HG02943 (cell line): ENCODE data around the gene ADCK2.
"Not testable (repeated sequence)": the region's sequence is repeated elsewhere in the genome, so short reads cannot be mapped to it uniquely, and the experiment has no call there.

Experiments
- ATAC-seq: cut with Tn5 transposase; IDR thresholded peaks from one replicate; pipeline ENCODE4 v1.9.1; 2021; ENCODE audit warnings: mild to moderate bottlenecking, low read depth, moderate library complexity; ENCODE audit not compliant: unreplicated experiment

The ADCK2 gene

DNA sequence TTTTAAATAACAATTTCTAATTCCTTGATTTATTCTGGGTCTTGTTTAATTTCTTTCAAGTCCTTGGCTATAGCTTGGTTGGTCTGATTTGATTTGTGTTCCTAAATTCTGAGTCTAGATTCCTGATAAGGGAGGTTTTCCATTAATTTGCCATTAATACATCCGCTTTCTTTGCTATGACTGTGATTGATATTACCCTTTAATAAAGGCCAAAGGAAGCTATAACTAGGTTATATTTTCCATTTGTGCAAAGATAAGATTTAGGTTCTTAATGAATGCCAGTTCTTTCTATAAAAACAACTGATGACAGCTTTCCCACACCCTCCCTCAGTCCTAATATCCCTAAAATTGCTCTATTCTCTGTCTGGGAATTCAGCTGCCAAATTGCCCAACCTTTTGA, 52.0 kb downstream of the ADCK2 start:
- no peak for ATAC-seq

DNA sequence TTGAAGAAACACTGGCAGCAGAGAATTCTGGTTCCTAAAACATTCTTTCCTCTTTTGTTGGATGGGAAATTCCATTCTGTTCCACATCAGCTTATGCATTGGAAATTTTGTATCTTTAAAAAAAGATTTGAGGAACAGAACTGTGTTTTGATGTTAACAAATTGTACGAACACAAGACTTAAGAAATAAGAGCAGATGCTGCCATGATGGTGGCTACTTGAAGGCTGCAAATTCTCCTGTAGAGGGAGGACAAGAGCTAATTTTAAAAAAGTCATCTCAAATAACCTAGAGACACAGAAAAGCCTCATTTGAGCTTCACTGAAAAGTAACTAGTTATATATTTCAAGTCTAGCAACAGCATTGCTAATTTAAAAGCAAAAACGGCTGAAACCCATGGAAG, 53.5 kb downstream of the ADCK2 start:
- ATAC-seq, result no peak

DNA sequence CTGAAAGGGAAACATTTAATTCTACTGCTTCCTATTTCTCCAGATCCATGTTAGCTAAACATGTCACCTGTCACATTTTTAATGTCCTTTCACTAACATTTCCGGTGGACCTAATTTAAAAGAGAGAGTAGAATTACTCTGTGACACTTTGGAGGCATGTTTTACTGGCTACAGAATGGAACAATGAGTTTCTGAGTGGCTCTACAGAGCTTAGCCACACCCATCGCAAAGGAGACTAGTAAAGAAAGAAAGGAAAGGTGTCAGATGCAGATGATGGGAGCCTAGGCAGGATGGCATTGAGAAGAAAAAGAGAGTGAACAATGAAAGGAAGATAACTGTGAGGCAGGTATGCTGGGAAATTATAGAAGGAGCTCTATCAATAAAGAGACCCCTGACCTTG, 59.7 kb downstream of the ADCK2 start:
- no peak for ATAC-seq

DNA sequence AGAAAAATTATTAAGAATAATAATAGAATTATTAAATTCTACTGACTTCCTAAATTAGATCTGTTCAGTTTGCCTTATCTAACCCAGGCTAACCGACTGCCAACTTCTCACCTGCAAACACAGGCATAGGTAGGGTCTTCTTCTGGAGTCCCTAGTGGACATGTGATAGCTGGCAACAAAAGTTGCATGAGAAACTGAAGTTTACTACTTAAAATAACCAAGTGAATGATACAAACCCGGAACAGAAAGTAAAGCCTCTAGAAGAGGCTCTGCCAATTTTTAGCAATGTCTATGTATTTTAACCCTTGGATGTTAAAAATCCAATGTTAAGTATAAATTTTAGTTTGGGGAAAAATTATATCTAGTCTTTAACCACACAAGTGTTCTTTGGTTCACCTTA, 61.4 kb downstream of the ADCK2 start:
- ATAC-seq, result no peak

DNA sequence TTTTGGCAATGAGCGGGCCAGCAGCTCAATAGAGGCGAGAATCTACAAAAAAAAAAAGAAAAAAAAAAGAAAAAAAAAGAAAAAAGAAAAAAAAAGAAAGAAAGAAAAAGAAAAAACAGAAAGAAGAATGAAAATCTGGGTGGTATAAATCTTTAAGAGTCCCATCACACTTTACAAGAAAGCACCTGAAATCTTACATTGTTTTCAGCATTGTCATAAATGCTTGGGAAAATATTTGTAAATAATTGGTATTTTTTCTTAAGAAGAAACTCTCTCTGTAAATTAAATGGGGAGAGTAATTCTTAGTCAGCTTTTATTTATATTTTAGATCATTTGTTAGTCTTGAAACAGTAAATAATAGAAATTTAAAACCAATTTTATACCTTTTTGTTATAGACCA, 62.0 kb downstream of the ADCK2 start:
- no peak for ATAC-seq

DNA sequence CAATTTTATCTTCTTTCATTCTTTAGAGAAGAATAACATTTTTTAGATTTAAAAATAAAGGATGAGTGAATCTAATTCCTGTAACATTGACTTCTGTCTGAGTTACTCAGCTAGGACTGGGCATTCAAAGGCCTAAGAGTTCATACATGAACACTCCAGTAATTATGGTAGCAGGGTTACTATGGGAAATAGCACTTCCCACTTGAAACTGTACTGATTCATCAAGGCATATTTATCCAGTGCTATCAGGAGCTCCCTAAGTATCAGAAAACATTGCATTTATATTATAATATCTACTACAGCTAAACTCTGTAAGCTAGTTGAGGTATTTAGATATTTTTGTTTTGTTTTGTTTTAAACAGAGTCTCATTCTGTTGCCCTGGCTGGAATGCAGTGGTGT, 65.5 kb downstream of the ADCK2 start:
- no peak for ATAC-seq

DNA sequence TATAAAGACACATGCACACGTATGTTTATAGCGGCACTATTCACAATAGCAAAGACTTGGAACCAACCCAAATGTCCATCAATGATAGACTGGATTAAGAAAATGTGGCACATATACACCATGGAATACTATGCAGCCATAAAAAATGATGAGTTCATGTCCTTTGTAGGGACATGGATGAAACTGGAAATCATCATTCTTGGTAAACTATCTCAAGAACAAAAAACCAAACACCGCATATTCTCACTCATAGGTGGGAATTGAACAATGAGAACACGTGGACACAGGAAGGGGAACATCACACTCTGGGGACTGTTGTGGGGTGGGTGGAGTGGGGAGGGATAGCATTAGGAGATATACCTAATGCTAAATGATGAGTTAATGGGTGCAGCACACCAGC, 70.5 kb downstream of the ADCK2 start:
- ATAC-seq, result not testable (repeated sequence)

DNA sequence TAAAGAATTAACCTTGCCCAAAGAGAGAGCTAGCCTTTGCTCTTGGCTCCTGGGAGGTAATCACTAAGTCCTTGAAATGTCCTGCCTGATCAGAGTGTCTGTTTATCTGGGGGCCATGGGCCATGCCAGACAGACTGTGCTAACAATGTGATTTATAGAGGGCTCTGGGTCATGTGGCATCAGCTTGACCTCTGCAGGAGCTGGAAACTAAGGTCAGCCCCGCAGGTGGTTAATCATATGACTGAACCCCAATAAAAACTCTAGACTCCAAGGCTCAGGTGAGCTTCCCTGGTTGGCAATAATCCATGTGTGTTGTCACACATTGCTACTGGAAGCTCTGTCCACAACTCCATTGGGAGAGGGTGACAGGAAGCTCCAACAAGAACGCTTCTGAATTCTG, 71.3 kb downstream of the ADCK2 start:
- no peak for ATAC-seq
